BJ (cell line): ENCODE results near the gene ARCN1. TPM values are rescaled to one million over a fixed set of nuclear protein-coding genes. Genes with fewer than 3 reads are reported as not detected.
A peak's percentile ranks its signal among the peaks of the same experiment; 100 is the strongest.
"Not testable (repeated sequence)": the region's sequence is repeated elsewhere in the genome, so short reads cannot be mapped to it uniquely, and the experiment has no call there.

Experiments
- CTCF ChIA-PET: fragments of 350-600 bp; formaldehyde crosslinking; extraction: SDS; loops from one replicate; lab custom pipeline; 2021; ENCODE audit warnings: antibody characterized with exemption, inconsistent platforms; lab: Yijun Ruan, JAX
- POLR2A ChIA-PET: fragments of 300-600 bp; sonication (Branson Sonifier 250); formaldehyde crosslinking; extraction: SDS; loops from one replicate; lab custom pipeline; 2021; ENCODE audit warnings: antibody characterized with exemption; lab: Charles Lee
- DNase-seq: peaks from one replicate; pipeline ENCODE4 v3.0.0-alpha.2; 2011; ENCODE audit warnings: low read depth
- H3K27me3 ChIP-seq: 2 replicates; pipeline ENCODE4 v1.6.0; 2011; ENCODE audit warnings: low read length; ENCODE audit not compliant: control insufficient read depth, insufficient read depth
- H3K36me3 ChIP-seq: 2 replicates; pipeline ENCODE4 v1.5.1; 2011; ENCODE audit warnings: low read length; ENCODE audit not compliant: control insufficient read depth, insufficient read depth
- H3K4me3 ChIP-seq: 2 replicates; pipeline ENCODE4 v1.5.1; 2011; ENCODE audit warnings: low read depth, mild to moderate bottlenecking, control low read depth, low read length
- CTCF ChIP-seq: IDR thresholded peaks from 2 replicates; pipeline ENCODE4 v1.5.1; 2011; ENCODE audit warnings: low read depth, mild to moderate bottlenecking, control low read depth, inconsistent platforms, low read length, moderate library complexity; ENCODE audit not compliant: insufficient read depth
- polyA plus RNA-seq: library from polyadenylated mRNA; depleted of rRNA; stranded (reverse); fragments of >200 nt; gene quantifications from 2 replicates; pipeline ENCODE4 v1.2.3, GENCODE V29; 2011

Gene ARCN1
- polyA plus RNA-seq, 1 experiment: 206 TPM

GRCh38 chr11:118565051-118565450, 7.2 kb upstream of the ARCN1 start:
- peak overlapping the region; percentile 23 for H3K4me3 ChIP-seq
- no peaks in the 10 kb centered on the region for H3K36me3 ChIP-seq
- TF ChIP-seq CTCF: no peak
- ChIA-PET CTCF (interaction anchor here (0.6 kb wide), 1 partner anchor 155 kb away, joined by 4 read pairs; no protein-coding TSS in a partner anchor), POLR2A (no interaction called here)
- DNase-seq: no peak
- no peaks in the 10 kb centered on the region for H3K27me3 ChIP-seq

DNA sequence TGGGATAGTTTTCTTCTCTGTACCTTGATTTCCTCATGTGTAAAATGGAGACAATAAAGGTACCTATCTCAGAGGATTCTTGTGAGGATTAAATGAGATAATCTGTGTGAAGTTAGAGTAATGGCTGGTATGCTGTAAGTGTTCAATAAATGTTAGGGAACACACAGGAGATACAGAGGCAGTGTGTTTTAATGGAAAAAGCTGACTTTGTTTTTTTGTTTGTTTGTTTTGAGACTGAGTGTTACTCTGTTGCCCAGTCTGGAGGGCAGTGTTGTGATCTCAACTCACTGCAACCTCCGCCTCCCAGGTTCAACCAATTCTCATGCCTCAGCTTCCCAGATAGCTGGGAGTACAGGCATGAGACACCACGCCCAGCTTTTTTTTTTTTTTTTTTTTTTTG, 2.5 kb upstream of the ARCN1 start:
- no peaks in the 10 kb centered on the region for H3K27me3 ChIP-seq
- H3K4me3 ChIP-seq: no peak overlapping the region
- no peak for DNase-seq
- ChIA-PET CTCF (interaction anchor here (1.1 to 1.2 kb wide), 2 partner anchors 47 to 81 kb away, joined by 3 read pairs; no protein-coding TSS in a partner anchor), POLR2A (no interaction called here)
- no peaks in the 10 kb centered on the region for H3K36me3 ChIP-seq
- TF ChIP-seq CTCF: no peak

DNA sequence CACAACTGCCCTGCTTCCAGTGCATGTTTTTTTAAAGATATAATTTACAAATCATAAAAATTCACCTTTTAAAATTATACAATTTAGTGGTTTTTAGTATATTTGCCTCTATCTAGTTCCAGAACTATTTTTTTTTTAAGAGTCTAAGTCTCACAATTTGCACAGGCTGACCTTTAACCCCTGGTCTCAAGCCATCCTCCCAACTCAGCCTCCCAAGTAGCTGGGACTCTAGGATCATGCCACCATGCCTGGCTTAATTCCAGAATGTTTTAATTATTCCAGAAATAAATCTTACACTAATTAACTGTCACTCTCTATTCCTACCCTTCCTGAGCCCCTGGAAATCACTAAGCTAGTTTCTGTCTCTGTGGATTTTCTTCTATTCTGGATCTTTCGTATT, 1.4 kb upstream of the ARCN1 start:
- H3K4me3 ChIP-seq: no peak overlapping the region
- DNase-seq: no peak
- no peak for TF ChIP-seq CTCF
- ChIA-PET CTCF (no interaction called here), POLR2A (no interaction called here)
- no peaks in the 10 kb centered on the region for H3K36me3 ChIP-seq
- H3K27me3 ChIP-seq: no peaks in the 10 kb centered on the region

DNA sequence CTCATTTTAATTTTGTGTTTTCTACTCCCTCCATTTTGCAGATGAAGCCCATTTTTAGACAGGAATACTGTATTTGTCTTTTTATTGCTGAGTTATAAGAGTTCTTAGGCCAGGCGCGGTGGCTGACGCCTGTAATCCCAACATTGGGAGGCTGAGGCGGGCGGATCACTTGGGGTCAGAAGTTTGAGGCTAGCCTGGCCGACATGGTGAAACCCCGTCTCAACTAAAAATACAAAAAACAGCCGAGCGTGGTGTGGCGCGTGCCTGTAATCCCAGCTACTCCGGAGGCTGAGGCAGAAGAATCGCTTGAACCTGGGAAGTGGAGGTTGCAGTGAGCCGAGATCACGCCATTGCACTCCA, 528 bp upstream of the ARCN1 start:
- H3K27me3 ChIP-seq, H3K36me3 ChIP-seq, CTCF ChIA-PET, DNase-seq: not testable (repeated sequence)
- peak overlapping the region; percentile 99 for H3K4me3 ChIP-seq
- POLR2A ChIA-PET: interaction anchor here (0.5 to 0.6 kb wide), 2 partner anchors 41 to 116 kb away, joined by 4 read pairs; no protein-coding TSS in a partner anchor

- peak overlapping the region; percentile 99 for H3K4me3 ChIP-seq
- TF ChIP-seq CTCF: no peak
- no peaks in the 10 kb centered on the region for H3K27me3 ChIP-seq
- H3K36me3 ChIP-seq: no peaks in the 10 kb centered on the region
- POLR2A ChIA-PET: no interaction called here
- no peak for DNase-seq
- CTCF ChIA-PET: interaction anchor here (0.7 to 1.1 kb wide), 5 partner anchors 34 to 70 kb away, joined by 3 to 5 read pairs (median 3); partner anchors contain the start of gene PHLDB1
Observed at GRCh38 chr11:118572981-118573550, 857 bp downstream of the ARCN1 start.

DNA sequence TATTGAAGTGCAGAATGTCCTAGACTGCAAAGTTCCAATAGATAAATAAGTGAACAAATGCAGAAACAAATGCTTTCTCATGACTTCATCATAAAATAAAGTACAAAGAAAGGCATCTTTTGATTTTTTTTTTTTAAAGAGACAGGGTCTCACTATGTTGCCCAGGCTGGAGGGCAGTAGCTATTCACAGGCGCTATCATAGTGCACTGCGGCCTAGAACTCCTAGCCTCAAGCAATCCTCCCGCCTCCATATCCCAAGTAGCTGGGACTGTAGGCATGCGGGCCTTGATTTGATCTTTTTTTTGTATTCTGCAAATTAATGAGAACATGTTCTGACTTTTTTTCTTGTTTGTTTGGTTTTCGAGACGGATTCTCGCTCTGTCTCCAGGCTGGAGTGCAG, 2.4 kb downstream of the ARCN1 start:
- TF ChIP-seq CTCF: no peak
- no peak for DNase-seq
- H3K27me3 ChIP-seq: no peaks in the 10 kb centered on the region
- no peaks in the 10 kb centered on the region for H3K36me3 ChIP-seq
- ChIA-PET CTCF (interaction anchor here (0.6 to 1.5 kb wide), 2 partner anchors 20 to 52 kb away, joined by 3 to 4 read pairs; no protein-coding TSS in a partner anchor), POLR2A (interaction anchor here (0.5 kb wide), 1 partner anchor 435 kb away, joined by 3 read pairs; no protein-coding TSS in a partner anchor)
- H3K4me3 ChIP-seq: peak overlapping the region; percentile 99

DNA sequence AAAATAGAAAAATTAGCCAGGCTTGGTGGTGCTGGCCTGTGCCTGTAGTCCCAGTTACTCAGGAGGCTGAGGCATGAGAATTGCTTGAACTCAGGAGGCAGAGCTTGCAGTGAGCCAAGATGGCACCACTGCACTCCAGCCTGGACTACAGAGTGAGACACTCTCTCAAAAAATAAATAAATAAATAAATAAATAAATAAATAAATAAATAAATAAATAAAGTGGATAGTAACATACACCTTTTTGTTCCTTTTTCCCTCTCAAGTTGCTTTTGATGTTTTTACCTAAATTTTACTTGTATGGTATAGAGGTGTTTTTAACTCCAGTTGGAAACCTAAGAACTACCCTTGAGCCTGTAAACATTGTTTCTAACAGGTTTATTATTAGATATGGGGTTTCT, 5.8 kb downstream of the ARCN1 start:
- H3K36me3 ChIP-seq, POLR2A ChIA-PET, H3K4me3 ChIP-seq, H3K27me3 ChIP-seq, DNase-seq: not testable (repeated sequence)
- CTCF ChIA-PET: interaction anchor here (1.2 kb wide), 1 partner anchor 29 kb away, joined by 4 read pairs; the partner anchor contains the start of gene PHLDB1
